ENCODE data around the gene KLHDC7A. TPM values are rescaled to one million over a fixed set of nuclear protein-coding genes. Genes with fewer than 3 reads are reported as not detected.
"Not testable (repeated sequence)": the region's sequence is repeated elsewhere in the genome, so short reads cannot be mapped to it uniquely, and the experiment has no call there.

KLHDC7A gene
- 9.6 TPM for total RNA-seq

DNA sequence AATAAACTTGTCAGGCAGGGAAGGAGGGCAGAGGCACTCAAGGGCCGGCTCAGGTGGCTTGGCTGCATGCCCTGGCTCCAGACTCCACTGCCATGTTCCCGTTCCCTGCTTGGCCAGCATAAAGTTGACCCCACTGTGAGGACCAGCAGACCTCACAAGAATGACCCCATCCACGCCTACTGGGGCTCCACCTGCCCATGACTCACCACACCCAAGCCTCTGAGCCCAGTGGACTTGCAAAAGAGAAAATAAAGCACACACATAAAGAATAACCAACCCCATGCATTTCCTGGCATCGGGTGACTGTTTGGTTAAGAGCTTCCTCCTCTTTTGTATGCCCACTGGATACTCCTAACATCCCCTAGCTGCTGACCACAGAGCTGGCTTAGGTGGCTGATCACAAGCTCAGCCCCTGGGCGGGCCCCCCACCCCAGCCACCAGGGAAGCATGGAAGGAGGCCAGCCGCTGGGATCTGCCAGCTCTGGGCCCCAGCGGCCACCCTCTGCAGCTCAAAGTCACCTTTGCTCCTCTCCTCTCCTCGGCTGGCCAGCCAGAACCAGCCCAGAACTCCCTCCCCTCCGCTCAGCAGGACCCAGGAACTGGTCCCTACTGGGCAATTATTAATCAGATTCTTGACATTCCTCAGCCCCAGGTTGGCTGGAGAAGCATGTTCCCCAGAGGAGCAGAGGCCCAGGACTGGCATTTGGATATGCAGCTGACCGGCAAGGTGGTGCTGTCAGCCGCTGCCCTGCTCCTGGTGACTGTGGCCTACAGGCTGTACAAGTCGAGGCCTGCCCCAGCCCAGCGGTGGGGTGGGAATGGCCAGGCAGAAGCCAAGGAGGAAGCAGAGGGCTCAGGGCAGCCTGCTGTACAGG is at the start of gene KLHDC7A:
Gene KLHDC7A, plus strand, starts transcription at position 616 of the 875 bp plus-strand sequence. Its CDS starts 52 bp downstream, at position 668.
- peak; percentile 86 for DNase-seq (ENCODE audit: low spot score)

DNA sequence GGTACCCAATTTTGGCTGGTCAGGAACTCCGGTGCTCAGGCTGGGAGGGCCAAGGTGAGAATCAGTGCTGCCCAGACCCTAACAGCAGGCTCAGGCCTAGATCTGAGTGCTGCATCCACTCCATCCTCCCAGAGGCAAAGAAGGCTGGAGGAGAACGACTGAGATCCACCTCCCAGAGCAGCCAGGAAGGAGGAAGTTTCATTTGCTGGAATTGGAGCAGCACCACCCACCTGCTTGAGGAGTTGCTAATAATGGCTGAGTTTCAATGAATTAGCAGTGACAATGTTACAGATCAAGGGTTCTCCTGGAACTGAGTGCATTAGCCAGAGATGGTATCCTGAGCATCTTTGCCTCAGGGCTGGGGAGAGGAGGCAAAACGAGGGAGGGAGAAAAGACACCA is 46.7 kb upstream of the KLHDC7A start:
- DNase-seq (ENCODE audit: low spot score), result no peak

DNA sequence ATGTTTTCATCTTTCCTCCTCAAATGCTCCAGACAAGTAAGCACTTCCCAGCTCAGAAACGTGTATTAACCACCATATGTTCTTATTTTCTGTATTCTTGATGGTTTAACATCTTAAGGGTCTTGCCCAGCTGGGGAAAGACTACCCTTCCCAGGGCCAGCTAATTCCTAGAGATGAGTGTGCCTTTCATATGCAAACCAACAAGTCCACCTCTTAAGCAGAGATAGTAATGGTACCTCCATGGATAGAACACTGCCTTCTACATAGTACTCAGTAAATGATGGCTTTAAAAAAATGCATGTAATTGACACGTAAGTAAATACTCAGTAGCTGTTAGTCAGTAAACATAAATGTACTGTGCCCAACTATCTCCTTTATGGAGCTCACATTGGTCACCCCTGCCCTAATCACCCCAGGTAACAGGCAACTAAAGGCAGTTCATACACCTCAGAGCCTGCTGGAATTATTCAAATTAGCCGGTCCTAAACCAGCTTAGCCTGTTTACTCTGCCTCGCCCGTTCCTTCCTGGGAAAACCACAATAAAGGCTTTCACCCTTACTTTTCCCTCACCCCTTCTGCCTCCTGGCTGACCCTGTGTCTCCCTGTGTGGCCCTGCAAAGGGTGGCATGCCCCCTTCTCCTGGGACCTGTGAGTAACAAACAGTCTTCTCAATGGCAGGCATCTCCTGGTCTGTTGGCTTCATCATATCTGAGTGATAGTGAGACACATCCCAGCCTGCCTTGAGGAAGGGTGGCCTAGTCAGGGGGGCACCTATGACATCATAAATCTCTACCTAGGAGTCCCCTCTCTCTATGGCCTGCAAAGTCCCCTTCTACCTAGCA is 40.1 kb upstream of the KLHDC7A start:
- DNase-seq (ENCODE audit: low spot score), result no peak

DNA sequence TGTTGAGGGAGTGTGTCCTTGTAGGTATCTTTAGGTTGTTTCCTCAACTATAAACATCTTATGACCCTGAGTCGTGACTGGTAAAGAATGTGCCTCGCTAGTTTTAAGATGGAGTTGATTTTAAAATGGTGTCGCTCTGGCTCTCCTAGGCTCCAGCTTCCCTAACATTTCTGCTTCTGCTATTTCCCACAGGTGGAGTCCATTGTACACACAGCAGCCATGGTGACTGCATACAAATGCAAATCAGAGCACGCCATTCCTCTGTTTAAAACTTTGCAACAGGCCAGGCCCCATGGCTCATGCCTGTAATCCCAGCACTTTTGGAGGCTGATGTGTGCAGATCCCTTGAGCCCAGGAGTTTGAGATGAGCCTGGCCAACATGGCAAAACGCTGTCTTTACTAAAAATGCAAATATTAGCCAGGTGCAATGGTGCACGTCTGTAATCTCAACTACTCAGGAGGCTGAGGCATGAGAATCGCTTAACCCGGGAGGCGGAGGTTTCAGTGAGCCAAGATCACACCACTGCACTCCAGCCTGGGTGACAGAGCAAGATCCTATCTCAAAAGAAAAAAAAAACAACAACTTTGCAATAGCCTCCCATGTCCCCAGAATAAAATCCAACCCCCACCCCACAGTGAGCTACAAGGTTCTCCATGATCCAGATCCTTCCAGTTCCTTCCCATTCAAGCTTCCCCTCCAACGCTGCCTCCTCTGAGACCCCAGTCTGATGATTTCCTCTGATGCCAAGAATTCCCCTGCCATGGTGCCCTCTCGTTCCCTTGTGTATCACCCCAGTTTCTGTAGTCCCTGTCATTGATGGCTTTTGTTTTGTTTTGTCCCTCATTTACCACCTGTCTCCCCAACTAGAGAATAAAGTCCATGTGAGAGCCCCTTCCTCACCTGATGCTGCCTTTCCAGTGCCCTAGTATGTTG is 36.9 kb upstream of the KLHDC7A start:
- DNase-seq (ENCODE audit: low spot score), result no peak

DNA sequence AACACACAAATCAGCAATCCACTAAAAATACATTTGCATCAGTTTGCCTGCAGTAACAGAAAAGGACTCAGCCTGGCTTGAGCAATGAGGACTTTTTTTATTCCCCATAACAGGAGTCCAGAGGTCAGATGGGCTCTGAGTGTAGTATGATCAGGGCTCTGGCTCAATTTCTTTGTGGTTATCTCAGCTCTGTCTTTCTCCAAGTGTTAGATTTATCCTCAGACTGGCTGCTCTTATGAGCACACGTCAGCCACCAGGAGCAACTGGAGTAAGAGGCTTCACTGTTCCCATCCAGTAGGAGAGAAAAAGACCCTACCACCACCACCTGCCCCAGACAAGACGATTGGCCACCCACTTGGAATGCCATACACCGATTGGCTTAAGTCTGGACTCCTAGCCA is 36.2 kb upstream of the KLHDC7A start:
- no peak for DNase-seq (ENCODE audit: low spot score)

DNA sequence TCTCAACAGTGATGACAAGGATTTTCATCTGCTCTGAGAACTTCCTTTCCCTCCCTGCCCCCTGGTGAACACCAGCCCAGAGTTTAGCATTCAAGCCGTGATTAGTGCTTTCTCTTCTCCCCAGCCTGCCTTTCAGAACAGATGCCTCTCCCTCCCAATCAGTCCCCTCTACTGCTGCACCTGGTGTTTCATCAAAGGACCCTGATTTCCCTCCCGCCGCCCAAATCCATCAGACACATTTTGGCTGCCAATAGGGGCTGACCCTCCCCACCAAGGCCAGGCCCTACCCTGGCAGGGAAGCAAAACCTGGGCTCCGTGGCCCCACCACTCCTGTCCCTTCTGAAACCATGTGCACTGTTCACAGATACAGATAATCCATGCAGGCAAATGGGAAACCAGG is 34.0 kb upstream of the KLHDC7A start:
- no peak for DNase-seq (ENCODE audit: low spot score)

DNA sequence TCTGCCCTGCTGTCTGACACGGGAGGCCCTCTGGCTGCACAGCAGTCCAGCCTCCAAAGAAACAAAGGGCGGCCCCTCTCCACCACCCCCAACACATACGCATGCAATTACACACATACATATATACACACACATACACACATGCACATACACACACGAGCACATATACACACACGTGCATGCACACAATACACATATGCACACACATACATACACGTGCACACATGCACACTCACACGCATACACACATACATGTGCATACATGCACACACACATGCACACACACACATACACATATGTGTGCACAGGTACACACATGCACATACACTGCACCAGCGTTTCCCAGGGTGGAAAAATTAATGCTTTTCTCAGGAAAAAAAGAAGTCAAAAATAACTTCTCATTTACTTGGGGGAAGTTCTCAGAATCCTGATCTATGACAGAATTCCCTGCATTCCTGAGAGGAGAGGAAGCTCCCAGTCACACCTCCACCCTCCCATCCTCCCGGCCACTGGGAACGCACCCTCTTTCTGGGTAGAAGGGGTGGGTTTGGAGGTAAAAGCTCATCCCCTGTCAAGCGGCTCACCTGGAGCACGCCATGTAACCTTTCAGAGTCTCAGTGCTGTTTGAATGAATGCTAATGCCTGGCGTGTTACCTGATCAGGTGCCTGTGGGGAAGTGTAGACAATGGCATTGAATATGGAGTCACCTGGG is 33.1 kb upstream of the KLHDC7A start:
- no peak for DNase-seq (ENCODE audit: low spot score)

DNA sequence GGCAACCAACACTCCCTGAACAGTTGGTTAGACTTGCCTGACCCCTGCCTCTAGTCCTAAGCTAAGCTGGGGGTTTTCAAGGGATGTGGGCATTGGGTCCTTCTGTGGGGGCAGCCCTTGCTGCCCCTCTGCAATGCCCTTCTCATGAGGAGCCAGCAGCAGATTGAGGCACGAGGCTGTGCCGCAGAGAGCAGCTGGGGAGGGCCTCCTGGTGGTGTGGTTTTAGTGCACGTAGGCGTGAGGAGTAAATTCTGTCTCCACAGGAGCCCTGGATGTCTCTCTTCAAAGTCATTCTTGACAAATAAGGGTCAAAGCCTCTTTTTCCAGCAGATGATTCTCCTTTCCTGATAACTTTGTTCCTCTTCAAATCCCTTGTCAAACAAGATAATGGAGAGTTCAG is 31.8 kb upstream of the KLHDC7A start:
- DNase-seq (ENCODE audit: low spot score), result no peak

DNA sequence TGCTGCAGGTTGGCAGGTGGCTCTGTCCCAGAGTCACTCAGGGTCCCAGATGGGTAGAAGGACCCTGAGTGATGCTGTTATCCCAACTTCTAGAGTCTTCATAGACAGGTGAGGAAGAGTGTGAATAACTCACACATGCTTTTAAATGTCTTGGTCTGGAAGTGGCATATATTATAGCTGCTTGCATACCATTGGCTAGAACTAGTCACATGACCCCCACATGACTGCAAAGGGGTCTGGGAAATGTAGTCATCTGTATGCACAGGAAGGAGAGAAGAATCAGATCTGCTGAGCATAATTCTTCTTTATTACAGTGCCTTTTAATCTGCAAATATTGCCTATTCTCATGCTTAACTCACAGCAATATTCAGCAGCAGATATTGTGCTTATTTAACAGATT is 28.2 kb upstream of the KLHDC7A start:
- DNase-seq (ENCODE audit: low spot score), result no peak

DNA sequence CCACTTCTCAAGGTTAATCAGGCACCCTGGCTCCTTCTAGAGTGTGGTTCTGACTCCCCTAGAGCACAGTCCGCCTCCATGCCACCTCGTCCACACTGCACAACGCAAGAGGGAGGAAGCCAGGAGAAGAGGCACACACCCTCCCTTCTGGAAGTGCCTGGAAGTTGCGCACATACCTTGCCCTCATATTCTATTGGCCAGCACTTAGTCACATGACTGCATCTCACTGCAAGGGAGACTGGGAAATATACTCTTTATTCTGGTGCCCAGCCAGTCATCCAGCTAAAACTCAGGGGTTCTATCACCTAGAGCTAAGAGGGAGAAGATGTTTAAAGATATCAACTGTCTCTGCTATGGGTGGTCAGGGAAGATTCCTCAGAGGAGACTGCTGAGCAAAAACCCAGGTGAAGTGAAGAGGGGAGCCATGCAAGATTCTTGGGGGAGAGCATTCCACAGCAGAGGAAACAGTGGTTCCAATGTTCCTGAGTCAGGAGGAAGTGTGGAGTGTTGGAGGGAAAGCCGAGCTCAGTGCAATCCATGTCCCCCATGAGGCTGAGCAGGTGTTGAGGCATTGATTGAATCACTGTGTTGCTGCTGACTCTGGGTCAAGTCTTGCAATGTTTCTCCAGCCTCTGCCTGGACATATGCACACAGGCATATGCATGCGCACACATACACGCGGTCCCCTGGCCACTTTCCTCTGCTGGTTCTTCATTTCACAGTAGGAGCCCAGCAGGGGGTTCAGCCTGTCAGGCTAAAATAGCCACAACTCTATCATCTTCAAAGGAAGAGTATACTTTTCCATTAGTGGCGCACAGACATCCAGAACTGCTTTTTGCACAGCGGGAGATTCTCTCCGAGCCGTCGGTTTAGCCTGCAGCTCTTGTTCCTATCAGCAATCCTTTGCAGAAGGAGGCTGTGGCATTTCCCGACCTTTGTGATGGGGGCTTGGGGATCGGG is 22.3 kb upstream of the KLHDC7A start:
- no peak for DNase-seq (ENCODE audit: low spot score)

DNA sequence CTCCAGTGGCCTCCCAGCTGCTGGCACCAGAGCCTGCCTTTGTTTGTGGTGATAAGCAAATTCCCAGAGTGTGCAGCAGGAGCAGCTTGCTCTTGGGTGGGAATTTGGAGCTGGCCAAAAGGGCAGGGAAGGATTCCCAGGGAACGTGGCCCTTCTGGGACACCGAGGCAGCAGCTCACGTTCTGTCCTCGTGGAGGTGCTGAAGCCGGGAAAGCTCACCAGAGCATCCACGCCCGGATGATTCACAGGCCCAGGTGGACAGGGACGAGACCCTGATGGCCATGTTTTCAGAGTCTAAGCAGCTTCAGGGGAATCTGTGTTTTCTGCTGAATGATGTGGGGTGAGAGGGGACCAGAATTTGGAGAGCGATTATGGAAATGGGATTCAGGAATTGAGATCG is 19.1 kb upstream of the KLHDC7A start:
- no peak for DNase-seq (ENCODE audit: low spot score)

DNA sequence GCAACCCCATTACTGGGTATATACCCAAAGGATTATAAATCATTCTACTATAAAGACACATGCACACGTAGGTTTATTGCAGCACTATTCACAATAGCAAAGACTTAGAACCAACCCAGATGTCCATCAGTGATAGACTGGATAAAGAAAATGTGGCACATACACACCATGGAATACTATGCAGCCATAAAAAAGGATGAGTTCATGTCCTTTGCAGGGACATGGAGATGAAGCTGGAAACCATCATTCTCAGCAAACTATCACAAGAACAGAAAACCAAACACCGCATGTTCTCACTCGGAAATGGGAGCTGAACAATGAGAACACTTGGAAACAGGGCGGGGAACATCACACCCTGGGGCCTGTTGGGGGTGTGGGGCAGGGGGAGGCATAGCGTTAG is 18.2 kb upstream of the KLHDC7A start:
- not testable (repeated sequence) for DNase-seq (ENCODE audit: low spot score)

DNA sequence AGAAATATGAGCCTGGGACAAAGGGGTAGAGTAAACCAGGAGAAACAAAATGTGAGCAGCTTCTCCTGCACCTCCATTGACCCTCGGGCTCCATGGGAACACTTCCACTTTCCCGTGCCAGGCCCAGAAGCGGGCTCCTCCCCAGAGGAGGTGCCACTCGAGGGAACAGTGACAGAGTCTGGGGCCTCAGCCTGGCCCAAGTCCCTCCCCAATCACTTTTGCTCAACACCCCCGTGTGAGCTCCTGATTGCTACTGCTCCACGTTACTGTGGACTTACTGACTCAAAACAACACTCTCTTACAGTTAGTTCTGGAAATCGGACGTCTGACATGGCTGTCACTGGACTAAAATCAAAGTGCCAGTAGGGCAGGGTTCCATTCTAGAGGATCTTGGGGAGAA is 17.7 kb upstream of the KLHDC7A start:
- DNase-seq (ENCODE audit: low spot score), result no peak

DNA sequence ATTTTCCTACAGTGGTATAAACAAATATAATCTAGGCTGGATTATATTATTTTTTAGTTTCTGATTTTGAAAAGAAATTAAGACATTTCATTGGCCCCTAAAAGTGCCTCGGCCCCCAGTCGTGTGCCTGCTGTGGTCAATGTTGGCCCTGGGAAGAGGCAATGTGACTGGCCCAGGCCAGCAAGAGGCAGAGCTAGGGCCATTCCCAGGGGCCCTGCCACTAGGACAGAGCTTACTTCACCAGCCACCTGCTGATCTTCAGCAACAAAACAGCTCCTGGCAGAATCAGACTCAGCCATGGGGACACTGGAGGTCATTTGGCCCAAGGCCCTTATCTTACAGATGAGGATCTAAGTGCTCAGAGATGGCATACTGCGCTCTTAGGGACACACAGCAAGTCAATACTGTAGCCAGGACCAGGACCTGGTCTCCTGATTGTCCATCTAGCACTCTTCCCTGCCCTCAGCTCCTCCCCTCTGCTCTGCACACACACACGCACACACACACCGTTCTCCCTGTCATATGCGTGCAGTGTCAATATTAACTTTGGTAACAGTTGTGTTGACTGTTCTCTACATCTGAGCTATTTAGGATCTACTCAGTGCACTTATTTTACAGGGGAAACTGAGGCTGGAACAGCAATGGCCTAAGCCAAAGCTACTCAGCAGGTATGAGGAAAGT is 16.6 kb upstream of the KLHDC7A start:
- peak; percentile 41 for DNase-seq (ENCODE audit: low spot score)

DNA sequence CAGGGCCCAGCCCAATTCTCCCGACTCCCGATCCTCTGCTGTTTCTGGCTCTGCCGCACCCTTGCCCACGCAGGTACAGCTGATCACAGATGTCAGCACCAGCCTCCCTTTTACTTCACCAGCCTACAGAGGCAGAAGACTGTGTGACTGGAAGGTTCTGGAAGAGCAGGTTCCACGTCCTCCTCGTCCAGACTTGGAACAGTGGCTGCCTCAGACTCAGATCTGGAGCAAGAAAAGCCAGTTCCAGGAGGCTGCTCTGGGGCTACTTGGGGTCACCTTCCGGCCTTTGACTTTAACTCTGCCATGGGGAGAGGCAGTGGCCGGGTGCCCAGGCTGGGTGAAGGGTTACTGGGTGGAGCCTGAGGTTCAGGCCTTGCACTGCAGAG is 16.1 kb upstream of the KLHDC7A start:
- peak; percentile 76 for DNase-seq (ENCODE audit: low spot score)

DNA sequence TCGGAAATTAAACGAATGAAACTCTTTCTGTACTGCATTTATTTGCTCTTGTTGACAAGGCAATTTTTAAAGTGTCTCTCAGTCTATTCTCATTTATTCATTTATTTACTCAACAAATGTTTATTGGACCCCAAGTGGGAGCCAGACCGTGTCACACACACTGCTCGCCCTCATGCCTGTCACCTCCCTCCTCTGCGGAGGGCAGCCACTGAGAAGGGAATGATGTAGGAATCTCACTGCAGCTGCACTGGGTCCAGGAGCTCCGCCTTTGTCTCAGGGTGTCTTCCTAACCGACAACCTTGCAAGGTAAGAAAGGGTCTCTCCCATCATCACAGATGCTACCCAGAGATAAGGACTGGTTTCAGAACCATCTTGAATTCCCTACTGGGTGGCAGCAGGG is 14.1 kb upstream of the KLHDC7A start:
- no peak for DNase-seq (ENCODE audit: low spot score)

DNA sequence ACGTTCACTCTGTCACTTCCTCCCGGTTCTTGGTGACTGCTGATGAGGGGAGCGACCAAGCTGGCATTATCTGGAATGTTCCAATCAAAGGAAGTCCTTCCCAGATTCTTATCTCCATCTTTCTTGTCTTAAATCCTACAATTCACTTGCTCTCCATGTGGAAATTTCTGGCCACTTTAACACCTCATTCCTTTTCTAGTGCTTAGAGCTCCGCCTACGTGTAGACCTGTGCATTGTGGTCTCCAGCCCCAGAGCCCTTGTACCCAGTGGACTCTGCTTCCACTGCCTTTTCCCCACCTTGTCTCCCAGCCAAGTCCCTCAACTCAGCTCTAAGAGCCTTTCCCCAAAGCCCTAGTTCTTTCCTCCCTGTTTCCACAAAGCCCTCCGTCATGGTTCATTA is 12.2 kb upstream of the KLHDC7A start:
- no peak for DNase-seq (ENCODE audit: low spot score)

DNA sequence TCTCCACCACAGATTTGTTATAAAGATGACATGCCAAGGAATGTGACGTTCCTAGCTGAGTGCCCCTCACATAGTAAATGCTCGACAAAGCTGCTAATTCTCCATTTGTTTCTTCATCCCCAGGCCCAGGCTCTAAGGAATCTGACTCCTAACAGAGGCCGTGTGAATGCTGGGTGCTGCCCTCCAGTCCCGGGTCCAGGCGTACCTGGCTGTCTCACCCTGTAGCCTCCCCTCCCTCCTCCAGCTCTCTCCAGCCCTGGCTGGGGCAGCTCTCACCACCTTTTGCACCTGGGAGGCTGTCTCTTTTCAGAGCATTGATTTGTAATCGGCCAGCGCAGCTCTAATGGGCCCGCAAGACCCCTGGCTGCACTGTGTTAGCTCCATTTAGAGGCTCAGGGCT is 11.2 kb upstream of the KLHDC7A start:
- no peak for DNase-seq (ENCODE audit: low spot score)

DNA sequence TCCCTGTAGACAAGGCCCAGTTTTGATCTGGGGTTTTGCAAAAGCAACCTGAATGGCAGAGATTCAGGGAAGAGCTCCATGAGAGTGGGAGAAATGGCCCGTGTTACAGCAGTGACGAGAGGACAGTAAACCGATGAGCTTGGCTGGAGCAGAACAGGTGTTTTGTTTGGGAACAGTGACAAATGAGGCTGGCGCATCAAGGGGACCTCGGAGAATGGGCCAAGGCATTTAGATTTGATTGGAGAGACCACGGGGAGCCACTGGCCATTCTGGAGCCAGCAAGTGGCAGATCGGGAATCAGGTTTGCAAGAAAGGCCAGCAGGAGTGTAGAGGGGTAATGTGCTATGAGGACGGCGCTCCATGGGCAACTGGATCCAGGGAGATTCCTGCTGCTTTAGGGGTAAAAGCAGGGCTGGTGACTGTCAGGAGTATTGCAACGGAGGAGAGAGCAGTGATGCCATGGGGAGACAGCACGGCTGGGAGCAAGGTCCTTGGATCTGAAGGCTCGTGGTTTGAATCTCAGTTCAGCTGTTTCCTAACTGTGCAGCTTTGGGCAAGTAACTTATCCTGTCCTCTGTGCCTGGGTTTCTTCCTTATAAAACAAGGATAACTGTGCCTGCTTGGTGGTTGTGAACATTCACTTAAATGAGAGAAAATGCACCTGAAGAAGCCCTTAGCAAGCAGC is 9.9 kb upstream of the KLHDC7A start:
- no peak for DNase-seq (ENCODE audit: low spot score)
